K562 (cell line): Measurements from ENCODE around the gene G2E3. TPM values are rescaled to one million over a fixed set of nuclear protein-coding genes. Genes with fewer than 3 reads are reported as not detected.
"Not testable (repeated sequence)": the region's sequence is repeated elsewhere in the genome, so short reads cannot be mapped to it uniquely, and the experiment has no call there.

Experiments
- ATAC-seq: fragments of 200-7000 bp; cut with Tn5 transposase; 3 replicates; pipeline ENCODE4 v1.9.1; 2020; ENCODE audit warnings: moderate library complexity
- BruUV-seq: library from RNA; stranded (reverse); fragments of 400-500 nt; replicated peaks from 2 replicates; lab custom pipeline; 2021; lab: Mats Ljungman, UMichigan
- CTCF ChIA-PET: fragments of 300-600 bp; formaldehyde crosslinking; extraction: SDS; loops from one replicate; lab custom pipeline; 2021; ENCODE audit warnings: low intra/inter-chr PET ratio; lab: Yijun Ruan, JAX
- POLR2A ChIA-PET: fragments of 300-600, 350-650 bp; sonication (Branson Sonifier 250); formaldehyde crosslinking; extraction: SDS; loops from one replicate; lab custom pipeline; 2021; ENCODE audit warnings: antibody characterized with exemption, inconsistent platforms; lab: Yijun Ruan, JAX
- DNase-seq, 4 experiments: peaks; one replicate each; pipeline versions ENCODE4 v3.0.0 to v3.0.0-alpha.2; 2011 to 2018; ENCODE audit warnings: low spot score in 3 of 4, mixed read lengths in 3 of 4; ENCODE audit errors: extremely low read depth in 1 of 4
- FAIRE-seq: peaks from 2 replicates; lab custom pipeline; 2011; peaks lifted over from hg19 to GRCh38; lab: Jason Lieb, UNC
- H2AFZ ChIP-seq: 2 replicates; pipeline ENCODE4 v1.6.0; 2011; ENCODE audit warnings: low read depth, low read length, control low read depth, inconsistent platforms
- H3K27ac ChIP-seq: fragments of 200-600 bp; 3 replicates; pipeline ENCODE4 v1.8.0; 2011; ENCODE audit warnings: low read depth, mild to moderate bottlenecking, control low read depth, inconsistent platforms, low read length, moderate library complexity, mixed read lengths; ENCODE audit errors: extremely low read depth
- H3K27me3 ChIP-seq, 2 experiments: fragments of 300-600 bp in 1 of 2; 2 replicates in 1 of 2; 3 replicates in 1 of 2; pipeline versions ENCODE4 v1.6.0 to v1.8.0; 2011; ENCODE audit warnings: inconsistent platforms in 2 of 2, low read length in 2 of 2, mild to moderate bottlenecking in 1 of 2, mixed read lengths in 1 of 2, moderate library complexity in 1 of 2; ENCODE audit not compliant: control insufficient read depth in 2 of 2, insufficient read depth in 2 of 2
- H3K36me3 ChIP-seq: fragments of 300-600 bp; 3 replicates; pipeline ENCODE4 v1.8.0; 2011; ENCODE audit warnings: mild to moderate bottlenecking, low read length, inconsistent platforms; ENCODE audit not compliant: control insufficient read depth, insufficient read depth
- H3K4me1 ChIP-seq, 2 experiments: fragments of 200-600 bp in 1 of 2; replicated peaks in 1 of 2; 2 replicates in 1 of 2; 3 replicates in 1 of 2; pipeline versions ENCODE4 v1.5.1 to v1.8.0; 2011; ENCODE audit warnings: inconsistent platforms in 2 of 2, low read length in 2 of 2, mild to moderate bottlenecking in 1 of 2, mixed read lengths in 1 of 2, moderate library complexity in 1 of 2; ENCODE audit not compliant: control insufficient read depth in 2 of 2, insufficient read depth in 2 of 2
- H3K4me2 ChIP-seq: 2 replicates; pipeline ENCODE4 v1.6.1; 2011; ENCODE audit warnings: low read length, control low read depth, inconsistent platforms, mixed read lengths; ENCODE audit not compliant: insufficient read depth
- H3K4me3 ChIP-seq: fragments of 200-600 bp; sonication (generic), shearing (Covaris generic); 2 replicates; pipeline ENCODE4 v1.5.1; 2016; ENCODE audit warnings: control low read depth, inconsistent platforms
- H3K79me2 ChIP-seq: fragments of 200-600 bp; 3 replicates; pipeline ENCODE4 v1.8.0; 2011; ENCODE audit warnings: low read length, inconsistent platforms; ENCODE audit not compliant: control insufficient read depth, insufficient read depth
- H3K9ac ChIP-seq, 2 experiments: 2 replicates each; pipeline versions ENCODE4 v1.6.0 to v1.6.1; 2011; ENCODE audit warnings: low read depth in 2 of 2, low read length in 2 of 2, control low read depth in 1 of 2, inconsistent platforms in 1 of 2, mild to moderate bottlenecking in 1 of 2, mixed read lengths in 1 of 2; ENCODE audit not compliant: insufficient read depth in 1 of 2
- H3K9me1 ChIP-seq: one replicate; pipeline ENCODE4 v1.6.0; 2011; ENCODE audit warnings: inconsistent platforms, mild to moderate bottlenecking, low read length, moderate library complexity; ENCODE audit not compliant: control insufficient read depth, insufficient read depth
- H3K9me3 ChIP-seq: replicated peaks from 2 replicates; pipeline ENCODE4 v1.5.1; 2011; ENCODE audit warnings: low read depth, low read length, inconsistent platforms; ENCODE audit not compliant: control insufficient read depth, insufficient read depth
- H4K20me1 ChIP-seq: replicated peaks from 2 replicates; pipeline ENCODE4 v1.6.1; 2011; ENCODE audit warnings: low read length, inconsistent platforms, mixed read lengths; ENCODE audit not compliant: control insufficient read depth, insufficient read depth
- CEBPB ChIP-seq: fragments of 450-650 bp; IDR thresholded peaks from 2 replicates; pipeline ENCODE4 v1.6.1; 2016; ENCODE audit warnings: missing genetic modification characterization, missing compliant biosample characterization
- KDM1A ChIP-seq, 2 experiments: fragments of 450-650 bp; IDR thresholded peaks; 2 replicates each; pipeline ENCODE4 v1.6.1; 2016; ENCODE audit warnings: mild to moderate bottlenecking in 2 of 2
- RBM22 ChIP-seq: fragments of 200-400 bp; formaldehyde crosslinking; IDR thresholded peaks from 2 replicates; pipeline ENCODE4 v1.6.1; 2018; ENCODE audit warnings: low read length, low read depth; ENCODE audit not compliant: poor library complexity, severe bottlenecking
- ZNF212 ChIP-seq: fragments of 450-650 bp; formaldehyde crosslinking; IDR thresholded peaks from 2 replicates; pipeline ENCODE4 v1.4.0; 2020; ENCODE audit warnings: mild to moderate bottlenecking
- WGBS: fragments of 100-300 bp; shearing (Covaris generic); methylation state at CpG from one replicate; pipeline ENCODE4 v1.1.6; 2016; ENCODE audit warnings: low coverage, mixed read lengths; ENCODE audit not compliant: insufficient coverage; ENCODE audit errors: missing lambda C conversion rate; 5-methylcytosine and 5-hydroxymethylcytosine counted together
- in situ Hi-C: fragments of 300-500 bp; cut with MboI; formaldehyde crosslinking; loops from 4 replicates; pipeline ENCODE4 v1.15.0; 2018; ENCODE audit warnings: inconsistent platforms, mixed read lengths
- intact Hi-C: fragments of 100-400 bp; cut with micrococcal nuclease; formaldehyde crosslinking; loops from 2 replicates; pipeline ENCODE4 v1.14.2; 2022
- polyA plus RNA-seq, 8 experiments: library from polyadenylated mRNA; depleted of rRNA in 4 of 8; stranded (reverse) in 5 of 8; unstranded in 3 of 8; fragments of >200 nt; fragmentation: Nextera tagmentation in 2 of 8; fragmentation: Illumina TruSeq in 1 of 8; extraction: Ambion mirVana in 2 of 8; extraction: Trizol in 1 of 8; gene quantifications; 2 replicates each; pipeline versions ENCODE4 v1.2.1 to v1.2.3, GENCODE V29; 2011 to 2014; ENCODE audit warnings: inconsistent platforms in 1 of 8, missing spikeins in 1 of 8
- total RNA-seq, 7 experiments: library from RNA; depleted of rRNA in 6 of 7; stranded (reverse); fragments of >200 nt in 6 of 7; fragmentation: Illumina TruSeq in 2 of 7; extraction: Trizol in 2 of 7; gene quantifications; 2 replicates each; pipeline versions ENCODE4 v1.2.1 to v1.2.3, GENCODE V29; 2011 to 2021; ENCODE audit warnings: low replicate concordance in 1 of 7
- TF ChIP-seq, protein P1 (sequence below): sonication (generic); formaldehyde crosslinking; IDR thresholded peaks from 2 replicates; pipeline ENCODE4 v1.8.1; 2023; ENCODE audit warnings: mild to moderate bottlenecking, missing genetic modification reagents, moderate library complexity

The G2E3 gene
- total and polyA plus RNA-seq, 9 of the 15 experiments (the other 6 are each of a cell fraction or from before 2014, with no cell fraction given), result 9.8 to 53.5 (median 24.7) TPM

GRCh38 chr14:30625533-30625932 is 66.6 kb downstream of the G2E3 start (continued):
- TF ChIP-seq ZNF212 (CRISPR knock-in tag) (no peak), RBM22 (no peak)
- TF ChIP-seq, protein P1, sequence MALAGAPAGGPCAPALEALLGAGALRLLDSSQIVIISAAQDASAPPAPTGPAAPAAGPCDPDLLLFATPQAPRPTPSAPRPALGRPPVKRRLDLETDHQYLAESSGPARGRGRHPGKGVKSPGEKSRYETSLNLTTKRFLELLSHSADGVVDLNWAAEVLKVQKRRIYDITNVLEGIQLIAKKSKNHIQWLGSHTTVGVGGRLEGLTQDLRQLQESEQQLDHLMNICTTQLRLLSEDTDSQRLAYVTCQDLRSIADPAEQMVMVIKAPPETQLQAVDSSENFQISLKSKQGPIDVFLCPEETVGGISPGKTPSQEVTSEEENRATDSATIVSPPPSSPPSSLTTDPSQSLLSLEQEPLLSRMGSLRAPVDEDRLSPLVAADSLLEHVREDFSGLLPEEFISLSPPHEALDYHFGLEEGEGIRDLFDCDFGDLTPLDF (CRISPR knock-in tag), result no peak
- TF ChIP-seq, all 486 proteins: peak for 0

- intact Hi-C loops, H2AFZ ChIP-seq, H3K27ac ChIP-seq, H3K4me1 ChIP-seq, H4K20me1 ChIP-seq, H3K27me3 ChIP-seq, H3K9me3 ChIP-seq: not testable (repeated sequence)
- peaks cover 48% of the 10 kb centered on the region for H3K36me3 ChIP-seq
- TF ChIP-seq KDM1A (IDR thresholded peaks at IDR 0.05) (0 out of 4 replicates have a peak, but pooled peaks have one; percentile 18 to 38), CEBPB (0 out of 2 replicates have a peak, but pooled peaks have one; percentile 17)
- TF ChIP-seq, all 486 proteins: peak for 2; not testable (repeated sequence) for 484
- H3K4me2 ChIP-seq, CTCF ChIA-PET, H3K4me3 ChIP-seq, H3K9ac ChIP-seq, FAIRE-seq, ATAC-seq, H3K9me1 ChIP-seq, DNase-seq, BruUV-seq, in situ Hi-C loops: not testable (repeated sequence)
- peaks cover 65% of the 10 kb centered on the region for H3K79me2 ChIP-seq
- WGBS, result 100% methylated on average over 1 of the region's 8 CpGs
- POLR2A ChIA-PET, result interaction anchor here (0.6 kb wide), 1 partner anchor 572 kb away, joined by 3 read pairs; no protein-coding TSS in a partner anchor
Measured at GRCh38 chr14:30629432-30629831, 70.5 kb downstream of the G2E3 start.
